K562 (cell line): ENCODE data around the gene PIAS3. TPM values are rescaled to one million over a fixed set of nuclear protein-coding genes. Genes with fewer than 3 reads are reported as not detected.
A peak's percentile ranks its signal among the peaks of the same experiment; 100 is the strongest.

ENCODE experiments used
- CHCHD3 ChIP-seq: fragments of 250-450 bp; sonication (Bioruptor Pico); IDR thresholded peaks from 2 replicates; pipeline ENCODE4 v2.1.2; 2022; ENCODE audit warnings: mild to moderate bottlenecking
- CUX1 ChIP-seq: fragments of 200-800 bp; sonication (Bioruptor generic); IDR thresholded peaks from 2 replicates; pipeline ENCODE4 v1.6.1; 2016; ENCODE audit warnings: missing genetic modification characterization, missing compliant biosample characterization
- E2F8 ChIP-seq: fragments of 450-650 bp; IDR thresholded peaks from 2 replicates; pipeline ENCODE4 v1.7.1; 2018; ENCODE audit warnings: mild to moderate bottlenecking, low read depth; ENCODE audit not compliant: partially characterized antibody
- ERF ChIP-seq: fragments of 450-650 bp; formaldehyde crosslinking; IDR thresholded peaks from 2 replicates; pipeline ENCODE4 v1.4.0; 2020; ENCODE audit warnings: mild to moderate bottlenecking, mixed read lengths
- FOXK1 ChIP-seq: sonication (generic); formaldehyde crosslinking; IDR thresholded peaks from 2 replicates; pipeline ENCODE4 v1.8.0; 2022; ENCODE audit warnings: missing genetic modification reagents, mild to moderate bottlenecking, borderline replicate concordance
- GTF2A2 ChIP-seq: IDR thresholded peaks from 2 replicates; pipeline ENCODE4 v1.6.1; 2016; ENCODE audit warnings: mild to moderate bottlenecking, missing genetic modification characterization, missing compliant biosample characterization
- HCFC1 ChIP-seq: IDR thresholded peaks from 2 replicates; pipeline ENCODE4 v1.6.1; 2012; ENCODE audit warnings: low read depth, low read length, improper control_type of control experiment
- HIVEP1 ChIP-seq: fragments of 250-450 bp; sonication (Bioruptor Pico); IDR thresholded peaks from 2 replicates; pipeline ENCODE4 v1.4.0; 2020; ENCODE audit warnings: mild to moderate bottlenecking
- KLF16 ChIP-seq: IDR thresholded peaks from 2 replicates; pipeline ENCODE4 v1.6.1; 2016; ENCODE audit warnings: antibody characterized with exemption
- MAFF ChIP-seq: IDR thresholded peaks from 2 replicates; pipeline ENCODE4 v1.6.1; 2012; ENCODE audit warnings: low read length, improper control_type of control experiment
- NELFE ChIP-seq: IDR thresholded peaks from 2 replicates; pipeline ENCODE4 v1.6.1; 2011; ENCODE audit warnings: mild to moderate bottlenecking; ENCODE audit not compliant: insufficient read depth, insufficient read length
- NR1H2 ChIP-seq: sonication (generic); formaldehyde crosslinking; IDR thresholded peaks from 2 replicates; pipeline ENCODE4 v1.4.0; 2020; ENCODE audit warnings: mild to moderate bottlenecking, missing genetic modification reagents
- PYGO2 ChIP-seq: fragments of 450-650 bp; IDR thresholded peaks from 2 replicates; pipeline ENCODE4 v1.6.1; 2016; ENCODE audit warnings: mild to moderate bottlenecking, missing genetic modification characterization, moderate library complexity, missing compliant biosample characterization
- RBFOX2 ChIP-seq: fragments of 200-400 bp; formaldehyde crosslinking; IDR thresholded peaks from 2 replicates; pipeline ENCODE4 v1.6.1; 2017; ENCODE audit warnings: low read depth, mild to moderate bottlenecking, low read length, moderate library complexity
- RBM14 ChIP-seq: fragments of 200-400 bp; formaldehyde crosslinking; IDR thresholded peaks from 2 replicates; pipeline ENCODE4 v1.6.1; 2018; ENCODE audit warnings: low read depth, mild to moderate bottlenecking, low read length, moderate library complexity, borderline replicate concordance; ENCODE audit not compliant: insufficient read depth
- ZBTB9 ChIP-seq: fragments of 450-650 bp; formaldehyde crosslinking; IDR thresholded peaks from 2 replicates; pipeline ENCODE4 v1.4.0; 2020; ENCODE audit warnings: mild to moderate bottlenecking, moderate library complexity
- ZNF444 ChIP-seq: fragments of 250-450 bp; sonication (Bioruptor Pico); IDR thresholded peaks from 2 replicates; pipeline ENCODE4 v1.4.0; 2020; ENCODE audit warnings: mild to moderate bottlenecking, moderate library complexity
- ZNF740 ChIP-seq, 3 experiments: fragments of 200-800 bp in 1 of 3; sonication (Bioruptor generic) in 1 of 3; sonication (generic) in 1 of 3; formaldehyde crosslinking in 1 of 3; IDR thresholded peaks; 2 replicates each; pipeline versions ENCODE4 v1.6.1 to v1.8.0; 2016 to 2022; ENCODE audit warnings: mild to moderate bottlenecking in 2 of 3, missing compliant biosample characterization in 2 of 3, missing genetic modification characterization in 2 of 3, missing genetic modification reagents in 1 of 3
- polyA plus RNA-seq, 8 experiments: library from polyadenylated mRNA; depleted of rRNA in 4 of 8; stranded (reverse) in 5 of 8; unstranded in 3 of 8; fragments of >200 nt; fragmentation: Nextera tagmentation in 2 of 8; fragmentation: Illumina TruSeq in 1 of 8; extraction: Ambion mirVana in 2 of 8; extraction: Trizol in 1 of 8; gene quantifications; 2 replicates each; pipeline versions ENCODE4 v1.2.1 to v1.2.3, GENCODE V29; 2011 to 2014; ENCODE audit warnings: inconsistent platforms in 1 of 8, missing spikeins in 1 of 8
- total RNA-seq, 7 experiments: library from RNA; depleted of rRNA in 6 of 7; stranded (reverse); fragments of >200 nt in 6 of 7; fragmentation: Illumina TruSeq in 2 of 7; extraction: Trizol in 2 of 7; gene quantifications; 2 replicates each; pipeline versions ENCODE4 v1.2.1 to v1.2.3, GENCODE V29; 2011 to 2021; ENCODE audit warnings: low replicate concordance in 1 of 7

The PIAS3 gene
- total and polyA plus RNA-seq, 9 of the 15 experiments (the other 6 are each of a cell fraction or from before 2014, with no cell fraction given) = 1.1 to 25.6 (median 7.9) TPM

GRCh38 chr1:145858901-145859490 lies at the start of gene PIAS3 (continued):
- TF ChIP-seq CUX1 (no peak), ZNF444 (0 out of 2 replicates have a peak, but pooled peaks have one; percentile 9), RBFOX2 (peak; percentile 71), KLF16 (no peak), CHCHD3 (CRISPR knock-in tag) (no peak), GTF2A2 (tag) (no peak), HIVEP1 (no peak), E2F8 (no peak), FOXK1 (CRISPR knock-in tag) (peak; percentile 63; the same call in 1 of the 2 replicates), ZNF740 (CRISPR knock-in tag; IDR thresholded peaks at IDR 0.05) (no peak), ZNF740 (tag; IDR thresholded peaks at IDR 0.05) (peak in 1 of 2 experiments; percentile 43; a peak in 1 of 4 replicates), ZBTB9 (CRISPR knock-in tag) (no peak), PYGO2 (tag) (no peak), ERF (CRISPR knock-in tag) (no peak), NR1H2 (no peak), MAFF (no peak), NELFE (no peak), HCFC1 (0 out of 2 replicates have a peak, but pooled peaks have one; percentile 31), RBM14 (no peak)
